Forelimb muscle (tissue), 1 donor: ENCODE results near the gene RAB7A. TPM values are rescaled to one million over a fixed set of nuclear protein-coding genes. Genes with fewer than 3 reads are reported as not detected.
"Not testable (repeated sequence)": the region's sequence is repeated elsewhere in the genome, so short reads cannot be mapped to it uniquely, and the experiment has no call there.

Experiments
- DNase-seq: peaks from one replicate; pipeline ENCODE4 v3.0.0-alpha.2; 2013; ENCODE audit warnings: low read depth
- polyA plus RNA-seq: library from polyadenylated mRNA; unstranded; fragments of 120-200 nt; gene quantifications from one replicate; pipeline ENCODE4 v1.2.1, GENCODE V29; 2013; ENCODE audit not compliant: insufficient read length

RAB7A gene
- polyA plus RNA-seq, 1 donor, result 134 TPM

GRCh38 chr3:128815318-128816064 lies 89.5 kb downstream of the RAB7A start:
- DNase-seq, result no peak

- DNase-seq, result no peak
These were observed 92.3 kb downstream of the RAB7A start for GRCh38 chr3:128818186-128818787.

GRCh38 chr3:128820252-128820839 lies 94.4 kb downstream of the RAB7A start:
- DNase-seq, result no peak

GRCh38 chr3:128823008-128823407 lies 97.0 kb downstream of the RAB7A start:
- no peak for DNase-seq

DNA sequence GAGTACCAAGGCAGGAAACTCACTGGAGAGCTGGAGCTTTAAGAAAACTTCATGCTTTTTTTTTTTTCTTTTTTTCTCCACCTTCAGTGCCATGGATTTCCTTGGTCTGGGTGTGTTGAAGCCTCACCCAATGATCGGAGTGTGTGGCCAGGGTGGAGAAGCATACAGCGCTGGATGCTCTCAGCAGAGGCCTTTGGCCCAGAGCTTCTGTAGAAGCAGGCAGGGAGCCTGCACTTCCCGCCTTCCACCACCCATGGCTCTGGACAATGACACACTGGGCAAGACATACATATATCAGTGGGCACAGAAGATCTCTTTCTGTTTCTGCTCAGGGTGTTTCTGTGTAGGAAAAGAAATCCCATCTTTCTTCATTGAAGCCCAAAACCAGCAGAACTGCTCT lies 97.6 kb downstream of the RAB7A start:
- no peak for DNase-seq

GRCh38 chr3:128824132-128824850 lies 98.3 kb downstream of the RAB7A start:
- DNase-seq, result no peak

- DNase-seq, result no peak
These were observed 99.2 kb downstream of the RAB7A start for GRCh38 chr3:128825117-128825725.

DNA sequence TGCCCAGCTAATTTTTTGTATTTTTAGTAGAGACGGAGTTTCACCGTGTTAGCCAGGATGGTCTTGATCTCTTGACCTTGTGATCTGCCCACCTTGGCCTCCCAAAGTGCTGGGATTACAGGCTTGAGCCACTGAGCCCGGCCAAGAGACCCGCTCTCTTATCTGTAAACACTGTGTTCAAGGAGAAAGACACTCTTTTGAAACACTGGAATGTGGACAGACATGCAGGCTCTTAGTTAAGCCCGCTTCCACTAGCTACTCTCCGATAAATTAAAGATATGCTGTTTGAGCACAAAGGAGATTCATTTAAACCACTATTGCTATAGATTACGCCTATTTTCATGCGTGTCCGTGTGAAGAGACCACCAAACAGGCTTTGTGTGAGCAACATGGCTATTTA lies 103.1 kb downstream of the RAB7A start:
- DNase-seq, result not testable (repeated sequence)

- DNase-seq, result not testable (repeated sequence)
These were observed 104.1 kb downstream of the RAB7A start for GRCh38 chr3:128829925-128830625.

- not testable (repeated sequence) for DNase-seq
These were observed 104.8 kb downstream of the RAB7A start for GRCh38 chr3:128830762-128831161.

DNA sequence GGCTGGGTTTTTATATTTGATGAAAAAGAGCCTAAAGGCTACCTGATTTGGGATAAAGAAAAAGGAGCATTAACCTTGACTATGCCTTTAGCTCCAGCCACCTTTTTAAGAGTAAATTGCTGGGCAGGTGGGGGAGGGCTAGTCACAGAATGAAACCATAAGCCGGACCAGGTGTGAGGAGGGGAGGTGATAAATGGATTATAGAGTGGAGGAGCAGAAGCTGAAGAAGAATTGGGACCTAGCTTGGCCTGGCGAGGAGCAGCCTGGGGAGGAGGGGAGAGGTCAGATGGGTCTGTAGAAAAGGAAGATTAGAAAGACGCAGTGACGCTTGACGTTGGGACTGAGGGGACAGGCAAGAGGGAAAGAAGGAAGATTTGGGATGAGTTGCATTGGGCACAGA lies 107.0 kb downstream of the RAB7A start:
- DNase-seq, result not testable (repeated sequence)

DNA sequence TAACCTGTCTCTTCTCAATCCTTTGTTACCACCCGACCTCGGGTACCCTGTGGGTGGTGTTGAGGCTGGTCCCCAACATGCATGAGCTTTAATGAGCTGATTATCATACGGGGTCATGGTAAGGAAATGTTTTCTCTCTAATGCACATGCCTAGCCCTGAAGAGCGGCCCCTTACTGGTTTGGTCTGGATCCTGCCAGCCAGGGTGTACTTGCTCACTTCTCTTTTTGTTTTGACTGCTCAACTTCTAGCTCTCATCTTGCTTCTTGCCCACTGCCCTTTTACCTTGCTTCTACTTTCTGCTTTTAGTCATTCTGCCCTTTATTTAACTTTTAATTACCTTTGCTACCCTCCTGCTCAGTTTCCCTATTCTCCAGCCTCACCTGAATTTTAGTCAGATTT lies 109.1 kb downstream of the RAB7A start:
- DNase-seq, result no peak

DNA sequence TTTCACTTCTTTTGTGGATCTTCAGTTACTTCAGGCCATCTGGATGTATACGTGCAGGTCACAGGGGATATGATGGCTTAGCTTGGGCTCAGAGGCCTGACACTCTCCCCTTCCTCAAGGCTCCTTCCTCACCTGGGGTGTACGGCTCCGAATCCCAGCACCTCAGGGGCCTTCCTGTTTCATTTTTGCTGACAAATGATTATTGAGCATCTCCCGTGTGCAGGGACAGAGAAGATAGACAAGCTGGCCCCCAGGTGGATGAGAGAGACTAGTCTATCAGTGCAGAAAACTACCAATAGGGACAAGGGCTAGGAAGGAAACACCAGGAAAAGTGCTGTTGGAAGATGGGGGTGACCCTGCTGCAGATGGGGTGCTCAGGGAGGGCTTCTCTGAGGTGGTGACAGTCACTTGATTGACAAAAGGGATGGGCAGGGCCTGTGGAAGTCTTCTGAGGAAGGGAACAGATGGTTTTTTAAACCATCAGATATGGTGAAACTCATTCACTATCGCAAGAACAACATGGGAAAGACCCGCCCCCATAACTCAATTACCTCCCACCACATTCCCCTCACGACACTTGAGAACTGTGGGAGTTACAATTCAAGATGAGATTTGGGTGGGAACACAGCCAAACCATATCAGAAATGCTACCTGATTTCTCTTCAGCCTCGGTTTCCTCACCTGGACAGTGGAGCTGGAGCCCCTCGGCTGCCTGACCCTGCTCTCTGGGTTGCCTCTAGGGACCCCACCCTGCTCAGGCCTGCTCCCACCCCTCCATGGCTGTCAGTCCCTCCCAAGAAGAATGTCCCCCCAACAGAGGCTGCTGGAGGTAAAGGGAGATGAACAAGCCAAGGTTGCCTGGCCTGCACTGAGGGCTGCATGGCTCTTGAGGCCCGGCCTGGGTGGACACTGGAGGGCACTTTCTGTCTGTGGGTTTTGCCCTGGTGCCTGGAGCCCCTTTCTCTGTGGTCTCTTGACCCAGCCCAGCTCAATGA lies 116.2 kb downstream of the RAB7A start:
- no peak for DNase-seq

- no peak for DNase-seq
These were observed 118.5 kb downstream of the RAB7A start for GRCh38 chr3:128844502-128844901.

- no peak for DNase-seq
These were observed 119.3 kb downstream of the RAB7A start for GRCh38 chr3:128845119-128845777.

DNA sequence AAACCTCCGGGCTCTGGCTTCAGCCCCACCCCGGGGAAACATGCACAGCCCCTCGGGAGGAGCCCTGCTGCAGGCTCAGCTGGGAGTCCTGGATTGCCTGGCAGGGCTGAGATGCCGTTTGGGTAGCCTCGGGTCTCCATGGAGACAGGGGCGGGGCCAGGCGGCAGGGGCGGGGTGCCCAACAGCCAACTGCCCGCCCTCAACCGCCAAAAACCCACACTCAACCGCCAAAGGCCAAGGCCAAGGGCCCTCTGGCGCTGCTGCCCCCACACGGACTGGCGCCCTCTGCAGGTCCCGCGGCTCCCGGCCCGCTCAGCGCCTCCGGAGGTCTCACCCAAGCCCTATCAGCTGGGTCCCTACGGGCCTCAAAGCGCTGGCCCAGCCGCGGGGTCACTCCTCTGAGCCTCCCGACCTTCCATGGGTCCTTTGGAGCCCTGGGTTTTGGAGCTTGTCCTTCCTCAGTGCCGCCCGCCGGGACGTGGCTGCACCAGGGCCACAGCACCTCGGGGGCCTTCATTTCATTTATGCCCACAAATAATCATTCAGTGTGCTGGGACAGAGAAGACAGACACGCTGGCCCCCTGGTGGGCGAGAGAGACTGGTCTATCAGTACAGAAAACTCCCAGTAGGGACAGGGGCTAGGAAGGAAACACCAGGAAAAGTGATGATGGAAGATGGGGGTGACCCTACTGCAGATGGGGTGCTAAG lies 119.9 kb downstream of the RAB7A start:
- no peak for DNase-seq

GRCh38 chr3:128846486-128846891 lies 120.5 kb downstream of the RAB7A start:
- DNase-seq, result no peak

- no peak for DNase-seq
These were observed 121.8 kb downstream of the RAB7A start for GRCh38 chr3:128847666-128848370.
